ENCODE results near the gene USF3.

- TF ChIP-seq, protein P1, sequence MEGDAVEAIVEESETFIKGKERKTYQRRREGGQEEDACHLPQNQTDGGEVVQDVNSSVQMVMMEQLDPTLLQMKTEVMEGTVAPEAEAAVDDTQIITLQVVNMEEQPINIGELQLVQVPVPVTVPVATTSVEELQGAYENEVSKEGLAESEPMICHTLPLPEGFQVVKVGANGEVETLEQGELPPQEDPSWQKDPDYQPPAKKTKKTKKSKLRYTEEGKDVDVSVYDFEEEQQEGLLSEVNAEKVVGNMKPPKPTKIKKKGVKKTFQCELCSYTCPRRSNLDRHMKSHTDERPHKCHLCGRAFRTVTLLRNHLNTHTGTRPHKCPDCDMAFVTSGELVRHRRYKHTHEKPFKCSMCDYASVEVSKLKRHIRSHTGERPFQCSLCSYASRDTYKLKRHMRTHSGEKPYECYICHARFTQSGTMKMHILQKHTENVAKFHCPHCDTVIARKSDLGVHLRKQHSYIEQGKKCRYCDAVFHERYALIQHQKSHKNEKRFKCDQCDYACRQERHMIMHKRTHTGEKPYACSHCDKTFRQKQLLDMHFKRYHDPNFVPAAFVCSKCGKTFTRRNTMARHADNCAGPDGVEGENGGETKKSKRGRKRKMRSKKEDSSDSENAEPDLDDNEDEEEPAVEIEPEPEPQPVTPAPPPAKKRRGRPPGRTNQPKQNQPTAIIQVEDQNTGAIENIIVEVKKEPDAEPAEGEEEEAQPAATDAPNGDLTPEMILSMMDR (IDR thresholded peaks at IDR 0.05; ENCODE audit: poor library complexity, severe bottlenecking): no peak
- TF ChIP-seq RAD21 (conservative IDR thresholded peaks at IDR 0.05) (no peak), EP300 (conservative IDR thresholded peaks at IDR 0.05; ENCODE audit: poor library complexity, severe bottlenecking) (no peak)
Observed at GRCh38 chr3:113673593-113673992, 22.8 kb downstream of the USF3 start.

All from neural cell (in vitro differentiated cells).